ENCODE results near the gene SOX9. TPM values are rescaled to one million over a fixed set of nuclear protein-coding genes. Genes with fewer than 3 reads are reported as not detected.

Gene SOX9
- 7.3 to 10.5 TPM (median 9.5 TPM) in 5 replicates for total RNA-seq (2022; extraction: Qiagen RNA extraction)

DNA sequence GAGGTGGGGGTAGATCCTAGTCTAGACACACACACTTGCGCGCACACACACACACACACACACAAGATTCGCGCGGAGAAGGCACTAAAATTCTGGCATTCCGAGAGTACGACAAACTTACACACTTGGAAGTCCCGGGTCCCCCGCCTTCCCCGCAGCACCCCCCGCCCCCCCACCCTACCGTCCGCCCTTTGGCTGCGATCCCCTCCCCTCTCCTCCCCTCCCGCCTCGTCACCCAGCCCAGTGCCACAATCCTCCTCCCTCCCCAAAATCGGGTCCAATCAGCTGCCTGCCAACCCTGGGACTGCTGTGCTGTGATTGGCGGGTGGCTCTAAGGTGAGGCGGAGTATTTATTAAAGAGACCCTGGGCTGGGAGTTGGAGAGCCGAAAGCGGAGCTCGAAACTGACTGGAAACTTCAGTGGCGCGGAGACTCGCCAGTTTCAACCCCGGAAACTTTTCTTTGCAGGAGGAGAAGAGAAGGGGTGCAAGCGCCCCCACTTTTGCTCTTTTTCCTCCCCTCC, at the start of gene SOX9:
Gene SOX9, plus strand, starts transcription at position 379 of the 522 bp plus-strand sequence. CDS start 372 bp downstream, outside the sequence.

Measured in A549 treated with Hydrocortisone at 1 μM for 4 hours (cell line).